Prostate gland (tissue), 2 donors: ENCODE results near the gene LRP2.

Experiments used
- CTCF ChIP-seq, 4 experiments: fragments of 200-600 bp in 2 of 4; fragments of 450-650 bp in 2 of 4; sonication (generic) in 2 of 4; IDR thresholded peaks; 1 replicate in 3 of 4; 2 replicates in 1 of 4; pipeline ENCODE4 v1.5.1; 2016 to 2019; ENCODE audit warnings: antibody characterized with exemption in 4 of 4, mild to moderate bottlenecking in 2 of 4, moderate library complexity in 2 of 4
- POLR2A ChIP-seq: fragments of 450-650 bp; IDR thresholded peaks from one replicate; pipeline ENCODE4 v1.6.1; 2016; ENCODE audit warnings: antibody characterized with exemption, mild to moderate bottlenecking

GRCh38 chr2:169184074-169184473 is 178.3 kb downstream of the LRP2 start:
- TF ChIP-seq CTCF (IDR thresholded peaks at IDR 0.05) (no peak), POLR2A (no peak)
